ENCODE measurements around the gene TEX47.

GRCh38 chr7:88771417-88771816 lies 24.1 kb downstream of the TEX47 start:
- TF ChIP-seq CTCF (IDR thresholded peaks at IDR 0.05): no peak
- no peak for TF ChIP-seq POLR2A (IDR thresholded peaks at IDR 0.05)

Data from adrenal gland (tissue), 5 donors.